ENCODE data around the gene RBFOX2. TPM values are rescaled to one million over a fixed set of nuclear protein-coding genes. Genes with fewer than 3 reads are reported as not detected.
"Not testable (repeated sequence)": the region's sequence is repeated elsewhere in the genome, so short reads cannot be mapped to it uniquely, and the experiment has no call there.

RBFOX2 gene
- total RNA-seq, 1 donor from 2014 or later = 70.0 TPM

DNA sequence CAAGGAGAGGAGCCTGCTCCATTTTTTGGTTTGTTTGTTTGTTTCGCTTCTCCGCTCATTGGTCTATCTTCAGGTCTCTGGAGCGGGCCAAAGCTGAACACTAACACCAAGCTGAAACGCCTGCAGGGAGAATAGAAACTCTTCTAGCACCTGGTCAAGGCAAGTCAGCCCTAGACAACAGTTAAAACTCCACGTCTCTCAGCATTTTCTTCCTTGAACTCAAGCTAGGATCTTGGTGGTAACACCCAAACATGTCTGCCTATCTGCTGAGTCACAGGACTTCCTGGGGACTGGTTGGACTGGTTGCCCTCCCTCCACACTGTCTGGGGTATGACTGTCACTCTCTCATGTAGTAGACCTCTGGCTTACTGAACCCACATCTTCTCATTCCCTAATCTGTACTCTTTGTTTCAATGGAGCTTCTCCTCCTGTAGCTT is 23.9 kb upstream of the RBFOX2 start:
- H3K27ac ChIP-seq = no peak overlapping the region
- no peaks in the 10 kb centered on the region for H3K27me3 ChIP-seq
- H3K9me3 ChIP-seq = no peaks in the 10 kb centered on the region
- intact Hi-C loops (cut with DNase I) = no loop called here
- TF ChIP-seq POLR2AphosphoS5 (IDR thresholded peaks at IDR 0.05; ENCODE audit: insufficient read depth in 1 of 2, low read depth in 1 of 2) (peak in 1 of 2 donors; percentile 40), POLR2A (IDR thresholded peaks at IDR 0.05) (no peak)
- TF ChIP-seq, protein P1, sequence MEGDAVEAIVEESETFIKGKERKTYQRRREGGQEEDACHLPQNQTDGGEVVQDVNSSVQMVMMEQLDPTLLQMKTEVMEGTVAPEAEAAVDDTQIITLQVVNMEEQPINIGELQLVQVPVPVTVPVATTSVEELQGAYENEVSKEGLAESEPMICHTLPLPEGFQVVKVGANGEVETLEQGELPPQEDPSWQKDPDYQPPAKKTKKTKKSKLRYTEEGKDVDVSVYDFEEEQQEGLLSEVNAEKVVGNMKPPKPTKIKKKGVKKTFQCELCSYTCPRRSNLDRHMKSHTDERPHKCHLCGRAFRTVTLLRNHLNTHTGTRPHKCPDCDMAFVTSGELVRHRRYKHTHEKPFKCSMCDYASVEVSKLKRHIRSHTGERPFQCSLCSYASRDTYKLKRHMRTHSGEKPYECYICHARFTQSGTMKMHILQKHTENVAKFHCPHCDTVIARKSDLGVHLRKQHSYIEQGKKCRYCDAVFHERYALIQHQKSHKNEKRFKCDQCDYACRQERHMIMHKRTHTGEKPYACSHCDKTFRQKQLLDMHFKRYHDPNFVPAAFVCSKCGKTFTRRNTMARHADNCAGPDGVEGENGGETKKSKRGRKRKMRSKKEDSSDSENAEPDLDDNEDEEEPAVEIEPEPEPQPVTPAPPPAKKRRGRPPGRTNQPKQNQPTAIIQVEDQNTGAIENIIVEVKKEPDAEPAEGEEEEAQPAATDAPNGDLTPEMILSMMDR (IDR thresholded peaks at IDR 0.05) = no peak
- no peak for DNase-seq (ENCODE audit: extremely low spot score in 2 of 2)
- no peaks in the 10 kb centered on the region for H3K4me1 ChIP-seq
- no peaks in the 10 kb centered on the region for H3K36me3 ChIP-seq
- no peak overlapping the region for H3K4me3 ChIP-seq

DNA sequence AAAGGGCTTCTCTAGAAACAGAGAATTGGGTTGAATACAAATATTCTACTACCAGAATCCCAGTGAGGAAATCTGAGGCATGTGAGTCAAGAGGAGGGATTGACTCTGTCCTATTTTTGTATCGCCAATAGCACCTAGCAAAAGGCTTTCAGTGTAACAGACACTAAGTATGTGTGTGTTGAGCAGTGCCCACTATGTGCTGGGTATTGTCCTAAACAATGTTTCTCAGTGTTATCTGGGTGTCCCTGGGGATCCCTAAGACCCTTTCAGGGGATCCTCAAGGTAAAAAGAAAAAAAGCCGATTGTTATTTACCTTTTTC is 21.0 kb upstream of the RBFOX2 start:
- H3K4me3 ChIP-seq = no peak overlapping the region
- H3K9me3 ChIP-seq = no peaks in the 10 kb centered on the region
- H3K36me3 ChIP-seq = no peaks in the 10 kb centered on the region
- TF ChIP-seq POLR2AphosphoS5 (IDR thresholded peaks at IDR 0.05; ENCODE audit: insufficient read depth in 1 of 2, low read depth in 1 of 2) = no peak
- TF ChIP-seq POLR2A (IDR thresholded peaks at IDR 0.05) = no peak
- TF ChIP-seq, protein P1 (IDR thresholded peaks at IDR 0.05) = no peak
- no peaks in the 10 kb centered on the region for H3K4me1 ChIP-seq
- H3K27ac ChIP-seq = no peak overlapping the region
- intact Hi-C loops (cut with DNase I) = no loop called here
- DNase-seq (ENCODE audit: extremely low spot score in 2 of 2) = no peak
- H3K27me3 ChIP-seq = no peaks in the 10 kb centered on the region

DNA sequence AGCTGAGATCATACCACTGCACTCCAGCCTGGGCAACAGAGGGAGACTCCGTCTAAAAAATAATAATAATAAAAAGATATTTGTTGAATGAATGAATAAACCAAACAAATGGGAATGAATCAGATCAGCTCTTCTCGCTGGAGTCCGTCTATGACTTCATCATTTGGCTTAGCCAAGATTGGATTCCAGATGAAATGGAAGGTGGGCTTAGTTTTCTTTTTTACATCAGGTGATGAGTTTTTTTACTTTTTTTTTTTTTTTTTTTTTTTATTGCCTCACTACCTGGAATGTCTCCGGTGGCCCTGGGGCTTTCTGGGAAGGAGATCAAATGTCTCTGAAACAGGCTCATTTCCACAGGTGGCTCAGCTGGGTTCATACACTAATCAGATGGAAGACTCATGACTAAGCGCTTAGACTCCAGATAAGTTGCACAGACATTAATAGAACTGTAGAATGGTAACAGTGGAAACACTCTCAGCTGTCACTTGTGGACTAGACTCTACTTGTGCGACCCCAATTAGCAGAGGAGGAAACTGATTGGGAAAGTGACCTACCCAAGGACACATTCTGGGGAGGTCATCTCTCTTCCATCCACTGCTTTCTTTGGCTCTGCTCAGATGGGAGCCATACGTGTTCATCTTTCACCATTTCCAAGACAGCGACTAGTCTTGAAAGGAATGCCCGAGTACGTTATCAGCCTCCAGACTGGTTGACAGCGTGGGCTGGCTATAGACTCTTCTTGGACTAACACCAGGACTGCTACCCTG is 20.5 kb upstream of the RBFOX2 start:
- Histone ChIP-seq H3K4me1 (no peaks in the 10 kb centered on the region), H3K27ac (no peak overlapping the region), H3K27me3 (no peaks in the 10 kb centered on the region), H3K9me3 (no peaks in the 10 kb centered on the region), H3K36me3 (no peaks in the 10 kb centered on the region), H3K4me3 (no peak overlapping the region)
- TF ChIP-seq POLR2A (IDR thresholded peaks at IDR 0.05) (no peak), POLR2AphosphoS5 (IDR thresholded peaks at IDR 0.05; ENCODE audit: insufficient read depth in 1 of 2, low read depth in 1 of 2) (no peak)
- TF ChIP-seq, protein P1 (IDR thresholded peaks at IDR 0.05) = no peak
- no peak for DNase-seq (ENCODE audit: extremely low spot score in 2 of 2)
- intact Hi-C loops (cut with DNase I) = no loop called here

DNA sequence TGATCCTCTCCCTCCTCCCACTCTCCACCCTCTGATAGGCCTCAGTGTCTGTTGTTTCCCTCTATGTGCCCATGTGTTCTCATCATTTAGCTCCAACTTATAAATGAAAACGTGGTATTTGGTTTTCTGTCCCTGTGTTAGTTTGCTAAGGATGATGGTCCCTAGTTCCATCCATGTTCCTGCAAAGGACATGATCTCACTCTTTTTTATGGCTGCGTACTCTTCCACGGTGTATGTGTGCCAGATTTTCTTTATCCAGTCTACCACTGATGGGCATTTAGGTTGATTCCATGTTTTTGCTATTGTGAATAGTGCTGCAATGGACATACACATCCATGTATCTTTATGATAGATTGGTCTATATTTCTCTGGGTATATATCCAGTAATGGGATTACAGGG is 15.9 kb upstream of the RBFOX2 start:
- H3K4me3 ChIP-seq; H3K27me3 ChIP-seq; H3K9me3 ChIP-seq; H3K27ac ChIP-seq; H3K4me1 ChIP-seq; DNase-seq (ENCODE audit: extremely low spot score in 2 of 2); H3K36me3 ChIP-seq; intact Hi-C loops (cut with DNase I): not testable (repeated sequence)

DNA sequence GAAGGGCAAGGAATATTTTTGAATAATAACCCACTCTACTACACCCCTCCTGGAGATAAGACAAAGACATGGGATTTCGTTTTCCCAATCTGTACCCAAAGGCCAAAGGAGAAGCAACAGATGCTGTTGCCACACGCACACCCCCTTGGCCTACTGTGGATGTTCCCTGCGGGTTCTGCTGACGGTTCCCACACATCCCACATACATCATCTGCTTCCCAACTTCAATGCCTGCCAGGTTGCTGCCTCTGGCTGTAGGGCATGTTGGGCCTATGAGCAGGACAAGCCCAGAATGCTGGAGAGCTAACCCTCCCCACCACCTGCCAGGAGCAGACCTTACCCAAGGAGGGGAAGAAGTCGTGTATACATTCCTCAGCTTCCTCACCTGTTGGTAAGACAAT is 13.6 kb upstream of the RBFOX2 start:
- no peak for DNase-seq (ENCODE audit: extremely low spot score in 2 of 2)
- intact Hi-C loops (cut with DNase I) = no loop called here
- H3K27me3 ChIP-seq = no peaks in the 10 kb centered on the region
- H3K4me1 ChIP-seq = no peaks in the 10 kb centered on the region
- TF ChIP-seq POLR2A (IDR thresholded peaks at IDR 0.05) = no peak
- TF ChIP-seq, protein P1 (IDR thresholded peaks at IDR 0.05) = no peak
- TF ChIP-seq POLR2AphosphoS5 (IDR thresholded peaks at IDR 0.05; ENCODE audit: insufficient read depth in 1 of 2, low read depth in 1 of 2) = no peak
- H3K9me3 ChIP-seq = no peaks in the 10 kb centered on the region
- no peak overlapping the region for H3K27ac ChIP-seq
- no peak overlapping the region for H3K4me3 ChIP-seq
- no peaks in the 10 kb centered on the region for H3K36me3 ChIP-seq
